Glutamatergic neuron (in vitro differentiated cells): Measurements from ENCODE around the gene LAMB1. TPM values are rescaled to one million over a fixed set of nuclear protein-coding genes. Genes with fewer than 3 reads are reported as not detected.

Experiments used
- DNase-seq: peaks from one replicate; pipeline ENCODE4 v3.0.0; 2022
- H3K27ac Mint-ChIP-seq: one replicate; pipeline ENCODE4 v1.8.0; 2020; ENCODE audit warnings: mild to moderate bottlenecking, mixed read lengths, inconsistent platforms; ENCODE audit not compliant: unreplicated experiment
- H3K27me3 Mint-ChIP-seq: one replicate; pipeline ENCODE4 v1.8.0; 2020; ENCODE audit warnings: mild to moderate bottlenecking, moderate library complexity, mixed read lengths, inconsistent platforms; ENCODE audit not compliant: unreplicated experiment
- H3K36me3 Mint-ChIP-seq: one replicate; pipeline ENCODE4 v1.8.0; 2020; ENCODE audit warnings: mild to moderate bottlenecking, mixed read lengths, inconsistent platforms; ENCODE audit not compliant: unreplicated experiment
- H3K4me1 Mint-ChIP-seq: one replicate; pipeline ENCODE4 v1.8.0; 2020; ENCODE audit warnings: mild to moderate bottlenecking, low read depth, mixed read lengths, inconsistent platforms; ENCODE audit not compliant: unreplicated experiment
- H3K4me3 Mint-ChIP-seq: one replicate; pipeline ENCODE4 v1.8.0; 2020; ENCODE audit warnings: mild to moderate bottlenecking, mixed read lengths, inconsistent platforms; ENCODE audit not compliant: unreplicated experiment
- H3K9me3 Mint-ChIP-seq: one replicate; pipeline ENCODE4 v1.8.0; 2020; ENCODE audit warnings: mild to moderate bottlenecking, moderate library complexity, mixed read lengths, inconsistent platforms; ENCODE audit not compliant: unreplicated experiment
- CTCF ChIP-seq: fragments of 200-600 bp; sonication (generic); IDR thresholded peaks from one replicate; pipeline ENCODE4 v1.5.0; 2021; ENCODE audit not compliant: partially characterized antibody, unreplicated experiment
- total RNA-seq: library from RNA; stranded (reverse); fragmentation: NEBNext Ultra II Directional; extraction: Animal tissue kit (Norgen Biotek cat#: 25700); gene quantifications from one replicate; pipeline ENCODE4 v1.2.1, GENCODE V29; 2021; ENCODE audit not compliant: unreplicated experiment

Gene LAMB1
- total RNA-seq, 1 donor from 2014 or later, result 326 TPM

GRCh38 chr7:107975394-107976013, 27.5 kb downstream of the LAMB1 start:
- Mint-ChIP-seq H3K4me1 (no peaks in the 10 kb centered on the region), H3K9me3 (no peaks in the 10 kb centered on the region), H3K36me3 (no peaks in the 10 kb centered on the region), H3K27me3 (peaks cover 2% of the 10 kb centered on the region), H3K27ac (no peak overlapping the region), H3K4me3 (no peak overlapping the region)
- TF ChIP-seq CTCF, result no peak
- no peak for DNase-seq

GRCh38 chr7:107973861-107974260, 29.1 kb downstream of the LAMB1 start:
- no peaks in the 10 kb centered on the region for H3K4me1 Mint-ChIP-seq
- H3K9me3 Mint-ChIP-seq, result no peaks in the 10 kb centered on the region
- peaks cover 2% of the 10 kb centered on the region for H3K27me3 Mint-ChIP-seq
- TF ChIP-seq CTCF, result no peak
- no peaks in the 10 kb centered on the region for H3K36me3 Mint-ChIP-seq
- DNase-seq, result no peak
- no peak overlapping the region for H3K4me3 Mint-ChIP-seq
- H3K27ac Mint-ChIP-seq, result no peak overlapping the region

GRCh38 chr7:107972941-107973376, 30.0 kb downstream of the LAMB1 start:
- no peak for DNase-seq
- H3K27me3 Mint-ChIP-seq, result peaks cover 2% of the 10 kb centered on the region
- H3K4me3 Mint-ChIP-seq, result no peak overlapping the region
- no peaks in the 10 kb centered on the region for H3K4me1 Mint-ChIP-seq
- H3K36me3 Mint-ChIP-seq, result no peaks in the 10 kb centered on the region
- H3K9me3 Mint-ChIP-seq, result no peaks in the 10 kb centered on the region
- TF ChIP-seq CTCF, result no peak
- no peak overlapping the region for H3K27ac Mint-ChIP-seq

GRCh38 chr7:107972075-107972482, 30.9 kb downstream of the LAMB1 start:
- TF ChIP-seq CTCF, result no peak
- Mint-ChIP-seq H3K4me3 (no peak overlapping the region), H3K9me3 (no peaks in the 10 kb centered on the region), H3K4me1 (no peaks in the 10 kb centered on the region), H3K27me3 (peaks cover 2% of the 10 kb centered on the region), H3K36me3 (no peaks in the 10 kb centered on the region), H3K27ac (no peak overlapping the region)
- no peak for DNase-seq

- H3K4me3 Mint-ChIP-seq, result no peak overlapping the region
- TF ChIP-seq CTCF, result no peak
- no peaks in the 10 kb centered on the region for H3K4me1 Mint-ChIP-seq
- DNase-seq, result no peak
- H3K9me3 Mint-ChIP-seq, result no peaks in the 10 kb centered on the region
- no peak overlapping the region for H3K27ac Mint-ChIP-seq
- H3K27me3 Mint-ChIP-seq, result peaks cover 2% of the 10 kb centered on the region
- H3K36me3 Mint-ChIP-seq, result no peaks in the 10 kb centered on the region
These were observed 31.3 kb downstream of the LAMB1 start for GRCh38 chr7:107971613-107972012.
